CD4-positive, alpha-beta T cell treated with Interferon gamma for 1 hour (primary cell): ENCODE data around the gene SLC25A19.
A peak's percentile ranks its signal among the peaks of the same experiment; 100 is the strongest.
"Not testable (repeated sequence)": the region's sequence is repeated elsewhere in the genome, so short reads cannot be mapped to it uniquely, and the experiment has no call there.

ENCODE experiments used
- DNase-seq: peaks from one replicate; pipeline ENCODE4 v3.0.0-alpha.2; 2020

SLC25A19 gene

GRCh38 chr17:75266316-75267152 lies 22.7 kb downstream of the SLC25A19 start:
- no peak for DNase-seq

- DNase-seq = no peak
These were observed 23.5 kb downstream of the SLC25A19 start for GRCh38 chr17:75265614-75266315.

- DNase-seq = no peak
These were observed 26.2 kb downstream of the SLC25A19 start for GRCh38 chr17:75263055-75263454.

GRCh38 chr17:75262112-75262606 lies 27.1 kb downstream of the SLC25A19 start:
- DNase-seq = no peak

GRCh38 chr17:75261336-75262111 lies 27.7 kb downstream of the SLC25A19 start, which contains the start of the genes GGA3 and MRPS7:
Gene GGA3 (minus strand): TSS chr17:75261606. CDS start chr17:75261587, 19 bp downstream.
Gene MRPS7 (plus strand): TSS chr17:75261879. CDS start chr17:75261901, 22 bp downstream.
- DNase-seq = peak; percentile 93

- peak; percentile 32 for DNase-seq
These were observed 28.4 kb downstream of the SLC25A19 start for GRCh38 chr17:75260641-75261335.

GRCh38 chr17:75257228-75257627 lies 32.0 kb downstream of the SLC25A19 start:
- not testable (repeated sequence) for DNase-seq

GRCh38 chr17:75255954-75256698 lies 33.1 kb downstream of the SLC25A19 start:
- not testable (repeated sequence) for DNase-seq

- no peak for DNase-seq
These were observed 37.0 kb downstream of the SLC25A19 start for GRCh38 chr17:75252039-75252816.

GRCh38 chr17:75250009-75250471 lies 39.2 kb downstream of the SLC25A19 start:
- DNase-seq = peak; percentile 24

GRCh38 chr17:75249564-75249963 lies 39.7 kb downstream of the SLC25A19 start:
- DNase-seq = no peak

- DNase-seq = no peak
These were observed 42.8 kb downstream of the SLC25A19 start for GRCh38 chr17:75246404-75246803.

- no peak for DNase-seq
These were observed 44.2 kb downstream of the SLC25A19 start for GRCh38 chr17:75245011-75245410.

- DNase-seq = peak; percentile 30
These were observed 44.9 kb downstream of the SLC25A19 start for GRCh38 chr17:75244133-75244866.

GRCh38 chr17:75242461-75243042 lies 46.7 kb downstream of the SLC25A19 start:
- peak; percentile 40 for DNase-seq

- DNase-seq = no peak
These were observed 47.2 kb downstream of the SLC25A19 start for GRCh38 chr17:75241996-75242460.

- DNase-seq = no peak
These were observed 47.7 kb downstream of the SLC25A19 start for GRCh38 chr17:75241502-75241901.

GRCh38 chr17:75241143-75241430 lies 48.1 kb downstream of the SLC25A19 start:
- no peak for DNase-seq

GRCh38 chr17:75240394-75241142 lies 48.7 kb downstream of the SLC25A19 start:
- DNase-seq = peak; percentile 10
